Natural killer cell treated with Interleukin-12 subunit alpha and Interleukin-12 subunit beta and Interleukin-15 and Interleukin-18, amount 100 ng/mL, for 72 hours (primary cell): ENCODE results near the gene PALLD. TPM values are rescaled to one million over a fixed set of nuclear protein-coding genes. Genes with fewer than 3 reads are reported as not detected.
A peak's percentile ranks its signal among the peaks of the same experiment; 100 is the strongest.

Source experiments
- ATAC-seq, 2 donors: fragments of 150-1000 bp; cut with Tn5 transposase in 1 of 2; sonication (Bioruptor Pico), chemical (Tn5 transposase) in 1 of 2; 2 replicates each; pipeline ENCODE4 v1.10.0; 2021
- DNase-seq: peaks from one replicate; pipeline ENCODE4 v3.0.0; 2022; ENCODE audit warnings: low spot score
- H3K27ac Mint-ChIP-seq, 2 donors: 1 replicate in 1 of 2; 2 replicates in 1 of 2; pipeline ENCODE4 v1.8.0; 2022; ENCODE audit warnings: mixed read lengths in 2 of 2, mild to moderate bottlenecking in 1 of 2, moderate library complexity in 1 of 2
- H3K27me3 Mint-ChIP-seq, 2 donors: 1 replicate in 1 of 2; 2 replicates in 1 of 2; pipeline ENCODE4 v1.8.0; 2022; ENCODE audit warnings: mixed read lengths in 2 of 2
- H3K36me3 Mint-ChIP-seq: one replicate; pipeline ENCODE4 v1.8.0; 2022; ENCODE audit warnings: mixed read lengths
- H3K4me1 Mint-ChIP-seq, 2 donors: 1 replicate in 1 of 2; 2 replicates in 1 of 2; pipeline ENCODE4 v1.8.0; 2022; ENCODE audit warnings: low read depth in 2 of 2, mixed read lengths in 2 of 2, mild to moderate bottlenecking in 1 of 2
- H3K4me3 Mint-ChIP-seq: one replicate; pipeline ENCODE4 v1.8.0; 2022; ENCODE audit warnings: mixed read lengths
- H3K9me3 Mint-ChIP-seq: 2 replicates; pipeline ENCODE4 v1.8.0; 2022; ENCODE audit warnings: mixed read lengths
- total RNA-seq, 2 donors: library from RNA; stranded (reverse); gene quantifications; one replicate each; pipeline ENCODE4 v1.2.3, GENCODE V29; 2022

PALLD gene
- total RNA-seq, 2 donors from 2014 or later = 0.52 to 11.0 TPM

GRCh38 chr4:168878623-168879022, 381.8 kb downstream of the PALLD start:
- H3K9me3 Mint-ChIP-seq = no peaks in the 10 kb centered on the region
- H3K27ac Mint-ChIP-seq = peak overlapping the region; percentile 75 to 85
- DNase-seq (no peak), ATAC-seq (no peak)
- peaks cover 6 to 8% of the 10 kb centered on the region in 2 donors for H3K27me3 Mint-ChIP-seq
- H3K4me1 Mint-ChIP-seq = peaks cover 12 to 23% of the 10 kb centered on the region in 2 donors
- peak overlapping the region; percentile 97 for H3K4me3 Mint-ChIP-seq
- H3K36me3 Mint-ChIP-seq = no peaks in the 10 kb centered on the region

- DNase-seq = no peak
- Mint-ChIP-seq H3K9me3 (no peaks in the 10 kb centered on the region), H3K27ac (peak overlapping the region in 1 of 2 donors; percentile 85), H3K4me3 (peak overlapping the region; percentile 97), H3K4me1 (peaks cover 15 to 26% of the 10 kb centered on the region in 2 donors), H3K27me3 (peaks cover 6 to 8% of the 10 kb centered on the region in 2 donors), H3K36me3 (no peaks in the 10 kb centered on the region)
- no peak for ATAC-seq
Observed at GRCh38 chr4:168879188-168879587, 382.3 kb downstream of the PALLD start.

GRCh38 chr4:168880072-168880675, 383.3 kb downstream of the PALLD start:
- Mint-ChIP-seq H3K9me3 (no peaks in the 10 kb centered on the region), H3K27ac (peak overlapping the region in 1 of 2 donors; percentile 85), H3K36me3 (no peaks in the 10 kb centered on the region), H3K4me1 (peaks cover 25 to 36% of the 10 kb centered on the region in 2 donors), H3K27me3 (peaks cover 5 to 6% of the 10 kb centered on the region in 2 donors), H3K4me3 (no peak overlapping the region)
- ATAC-seq (no peak), DNase-seq (no peak)

GRCh38 chr4:168880811-168881595, 384.2 kb downstream of the PALLD start:
- ATAC-seq (no peak), DNase-seq (no peak)
- H3K4me3 Mint-ChIP-seq = peak overlapping the region; percentile 27
- peaks cover 25 to 38% of the 10 kb centered on the region in 2 donors for H3K4me1 Mint-ChIP-seq
- H3K36me3 Mint-ChIP-seq = no peaks in the 10 kb centered on the region
- H3K27me3 Mint-ChIP-seq = peaks cover under 1 to 3% of the 10 kb centered on the region in 2 donors
- no peaks in the 10 kb centered on the region for H3K9me3 Mint-ChIP-seq
- H3K27ac Mint-ChIP-seq = peak overlapping the region in 1 of 2 donors; percentile 44

DNA sequence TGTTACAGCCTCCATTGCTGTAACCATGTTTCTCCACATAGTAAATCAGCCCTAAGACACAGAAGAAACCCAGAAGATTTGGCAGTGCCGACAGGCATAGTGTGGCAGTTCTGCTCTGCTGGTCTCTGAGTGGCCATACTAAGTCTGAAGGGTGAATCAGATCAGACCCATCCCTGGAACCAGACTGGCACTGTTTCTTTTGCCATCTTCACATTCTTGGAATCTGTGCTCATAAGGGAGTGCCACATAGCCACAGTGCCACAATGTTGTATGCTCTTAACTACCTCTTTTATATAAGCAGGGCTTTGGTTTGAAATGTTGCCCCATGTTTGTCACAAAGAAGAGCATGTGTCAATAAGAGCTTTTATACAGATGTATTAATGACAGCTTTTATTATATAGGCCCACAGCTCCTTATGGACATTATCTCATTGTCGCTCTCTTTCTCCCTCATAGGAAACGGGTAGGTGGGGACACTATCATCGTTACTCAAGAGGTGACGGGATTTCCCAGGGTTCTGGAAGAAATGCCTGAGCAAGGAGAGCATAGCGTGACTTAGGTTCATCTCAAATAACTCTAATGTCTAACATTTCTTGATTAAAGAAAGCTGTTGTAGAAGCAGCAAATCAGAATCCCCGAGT, 385.0 kb downstream of the PALLD start:
- DNase-seq (no peak), ATAC-seq (no peak)
- Mint-ChIP-seq H3K27ac (no peak overlapping the region), H3K9me3 (no peaks in the 10 kb centered on the region), H3K4me1 (peaks cover 25 to 38% of the 10 kb centered on the region in 2 donors), H3K4me3 (no peak overlapping the region), H3K36me3 (no peaks in the 10 kb centered on the region), H3K27me3 (peaks cover 0 to 3% of the 10 kb centered on the region in 2 donors)

DNA sequence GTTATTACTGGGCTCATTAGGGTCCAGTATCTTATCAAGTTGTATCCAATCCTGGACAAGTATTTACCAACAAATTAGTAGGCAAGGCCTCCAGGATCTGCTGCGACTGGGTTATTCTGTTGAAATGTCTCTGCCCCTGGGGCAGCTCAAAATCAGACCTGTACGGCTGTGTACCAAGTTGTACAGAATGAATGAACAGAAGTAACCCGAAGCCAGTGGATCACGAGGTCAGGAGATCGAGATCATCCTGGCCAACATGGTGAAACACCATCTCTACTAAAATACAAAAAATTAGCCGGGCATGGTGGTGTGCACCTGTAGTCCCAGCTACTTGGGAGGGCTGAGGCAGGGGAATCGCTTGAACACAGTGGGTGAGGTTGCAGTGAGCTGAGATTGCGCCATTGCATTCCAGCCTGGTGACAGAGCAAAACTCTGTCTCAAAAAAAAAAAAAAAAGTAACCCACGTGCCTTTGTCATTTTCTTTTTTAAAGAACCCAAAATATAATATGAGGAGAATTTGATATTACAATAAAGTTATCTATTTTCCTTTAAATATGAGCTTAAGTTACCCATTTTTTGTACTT, 385.9 kb downstream of the PALLD start:
- ATAC-seq (no peak), DNase-seq (no peak)
- Mint-ChIP-seq H3K27me3 (peaks cover 0 to 3% of the 10 kb centered on the region in 2 donors), H3K9me3 (no peaks in the 10 kb centered on the region), H3K4me1 (peaks cover 25 to 38% of the 10 kb centered on the region in 2 donors), H3K36me3 (no peaks in the 10 kb centered on the region), H3K27ac (no peak overlapping the region), H3K4me3 (no peak overlapping the region)

DNA sequence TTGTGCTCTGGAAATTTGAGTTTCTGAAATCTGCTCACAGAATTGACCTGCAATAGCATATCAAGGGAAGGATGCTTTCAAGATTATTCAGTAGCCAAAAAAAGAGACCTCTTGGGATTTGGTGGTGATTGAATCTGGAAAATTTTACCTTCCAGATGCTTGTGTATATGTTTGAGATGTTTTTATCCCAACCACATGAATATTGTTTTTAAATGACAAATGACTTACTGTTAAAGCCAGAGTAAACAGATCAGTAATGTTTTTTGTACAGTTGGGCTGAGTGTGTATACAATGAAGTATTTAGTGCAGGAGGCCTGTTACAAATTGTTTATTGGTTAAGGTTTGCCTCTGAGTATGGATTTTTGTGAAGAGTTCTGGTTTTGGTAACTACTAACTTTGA, 386.7 kb downstream of the PALLD start:
- H3K27me3 Mint-ChIP-seq = no peaks in the 10 kb centered on the region
- no peak overlapping the region for H3K4me3 Mint-ChIP-seq
- H3K27ac Mint-ChIP-seq = no peak overlapping the region
- DNase-seq = no peak
- no peaks in the 10 kb centered on the region for H3K9me3 Mint-ChIP-seq
- H3K36me3 Mint-ChIP-seq = no peaks in the 10 kb centered on the region
- no peak for ATAC-seq
- peaks cover 22 to 34% of the 10 kb centered on the region in 2 donors for H3K4me1 Mint-ChIP-seq

GRCh38 chr4:168884251-168885124, 387.6 kb downstream of the PALLD start:
- Mint-ChIP-seq H3K27ac (no peak overlapping the region), H3K36me3 (no peaks in the 10 kb centered on the region), H3K4me3 (no peak overlapping the region), H3K4me1 (peaks cover 18 to 25% of the 10 kb centered on the region in 2 donors), H3K9me3 (no peaks in the 10 kb centered on the region), H3K27me3 (no peaks in the 10 kb centered on the region)
- ATAC-seq (peak; percentile 79 to 81), DNase-seq (no peak)

DNA sequence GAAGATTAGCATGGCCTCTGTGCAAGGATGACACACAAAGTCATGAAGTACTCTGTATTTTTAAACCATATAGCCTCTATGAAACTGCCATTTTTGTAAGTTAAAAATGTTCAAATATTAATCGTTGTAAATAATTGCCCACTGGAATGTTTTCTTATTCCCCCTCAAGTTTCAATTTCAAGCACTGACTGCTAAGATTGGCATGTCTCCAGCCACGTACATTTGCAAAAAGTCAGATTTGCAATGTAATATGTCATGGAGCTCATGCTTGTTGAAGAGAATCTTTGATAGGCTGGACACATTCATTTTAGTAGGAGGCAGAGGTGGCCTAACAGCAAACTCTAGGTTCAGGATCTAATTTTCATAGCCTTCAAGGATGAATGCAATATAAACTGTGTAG, 388.5 kb downstream of the PALLD start:
- Mint-ChIP-seq H3K27me3 (no peaks in the 10 kb centered on the region), H3K9me3 (no peaks in the 10 kb centered on the region), H3K36me3 (no peaks in the 10 kb centered on the region), H3K4me3 (no peak overlapping the region), H3K27ac (no peak overlapping the region), H3K4me1 (peaks cover 18 to 19% of the 10 kb centered on the region in 2 donors)
- ATAC-seq (no peak), DNase-seq (no peak)

DNA sequence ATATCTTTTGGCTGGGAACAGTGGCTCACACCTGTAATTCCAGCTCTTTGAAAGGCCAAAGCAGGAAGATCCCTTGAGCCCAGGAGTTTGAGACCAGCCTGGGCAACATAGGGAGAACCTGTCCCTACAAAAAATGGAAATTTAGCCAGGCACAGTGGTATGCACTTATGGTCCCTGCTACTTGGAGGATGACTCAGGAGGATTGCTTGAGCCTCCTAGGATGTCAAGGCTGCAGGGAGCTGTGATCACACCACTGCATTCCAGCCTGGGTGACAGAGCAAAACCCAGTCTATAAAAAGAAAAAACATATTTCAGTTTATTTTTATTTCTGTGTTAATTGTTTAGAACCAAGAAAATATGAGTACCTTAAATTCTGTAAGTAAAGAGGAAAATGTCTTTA, 389.5 kb downstream of the PALLD start:
- Mint-ChIP-seq H3K36me3 (no peaks in the 10 kb centered on the region), H3K9me3 (no peaks in the 10 kb centered on the region), H3K27me3 (no peaks in the 10 kb centered on the region), H3K4me3 (no peak overlapping the region), H3K4me1 (peaks cover 14 to 15% of the 10 kb centered on the region in 2 donors), H3K27ac (no peak overlapping the region)
- DNase-seq (no peak), ATAC-seq (no peak)

- H3K4me1 Mint-ChIP-seq = peaks cover 14 to 15% of the 10 kb centered on the region in 2 donors
- H3K4me3 Mint-ChIP-seq = no peak overlapping the region
- H3K27me3 Mint-ChIP-seq = no peaks in the 10 kb centered on the region
- DNase-seq = no peak
- no peak for ATAC-seq
- no peaks in the 10 kb centered on the region for H3K9me3 Mint-ChIP-seq
- no peak overlapping the region for H3K27ac Mint-ChIP-seq
- H3K36me3 Mint-ChIP-seq = no peaks in the 10 kb centered on the region
Observed at GRCh38 chr4:168887809-168888208, 391.0 kb downstream of the PALLD start.

DNA sequence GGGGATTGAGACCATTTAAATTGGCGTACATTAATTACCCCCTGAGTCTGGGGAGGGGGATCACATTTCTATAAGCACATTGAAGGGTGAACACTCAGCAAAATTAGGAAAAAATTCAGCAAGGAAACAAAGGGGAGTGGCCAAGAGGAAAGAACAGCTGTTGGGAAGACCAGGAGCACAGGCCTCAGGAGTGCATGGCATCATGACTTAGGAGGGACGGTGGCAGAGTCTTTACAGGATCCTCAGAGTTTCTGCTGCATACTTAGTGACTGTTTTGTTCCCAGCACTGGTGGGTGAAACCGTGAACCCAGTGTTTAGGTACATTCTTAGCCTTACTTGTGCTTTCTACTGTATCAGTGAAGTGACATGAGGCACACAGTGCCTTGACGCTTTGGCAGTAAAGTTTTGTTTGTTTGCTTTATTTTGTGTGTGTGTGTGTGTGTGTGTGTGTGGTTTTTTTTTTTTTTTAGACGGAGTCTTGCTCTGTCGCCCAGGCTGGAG, 391.9 kb downstream of the PALLD start:
- H3K4me3 Mint-ChIP-seq = no peak overlapping the region
- H3K4me1 Mint-ChIP-seq = peaks cover 14 to 15% of the 10 kb centered on the region in 2 donors
- no peaks in the 10 kb centered on the region for H3K27me3 Mint-ChIP-seq
- no peak overlapping the region for H3K27ac Mint-ChIP-seq
- no peaks in the 10 kb centered on the region for H3K9me3 Mint-ChIP-seq
- ATAC-seq (no peak), DNase-seq (no peak)
- no peaks in the 10 kb centered on the region for H3K36me3 Mint-ChIP-seq

DNA sequence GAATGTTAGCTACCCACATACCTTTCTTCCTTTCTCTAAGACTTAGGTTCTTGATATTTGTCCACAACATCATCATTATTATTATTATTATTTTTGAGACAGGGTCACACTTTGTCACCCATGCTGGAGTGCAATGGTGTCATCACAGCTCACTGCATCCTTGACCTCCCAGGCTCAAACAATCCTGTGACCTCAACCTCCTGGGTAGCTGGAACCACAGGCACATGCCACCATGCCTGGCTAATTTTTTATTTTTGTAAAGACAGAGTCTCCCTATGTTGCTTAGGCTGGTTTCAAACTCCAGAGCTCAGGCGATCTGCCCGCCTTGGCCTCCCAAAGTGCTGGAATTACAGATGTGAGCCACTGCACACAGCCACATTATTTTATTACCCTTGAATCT, 394.2 kb downstream of the PALLD start:
- DNase-seq (no peak), ATAC-seq (no peak)
- Mint-ChIP-seq H3K36me3 (no peaks in the 10 kb centered on the region), H3K27me3 (no peaks in the 10 kb centered on the region), H3K27ac (no peak overlapping the region), H3K9me3 (no peaks in the 10 kb centered on the region), H3K4me3 (no peak overlapping the region), H3K4me1 (no peaks in the 10 kb centered on the region)
